Esophagus squamous epithelium (tissue), 5 donors: ENCODE data around the gene SERPINA6. TPM values are rescaled to one million over a fixed set of nuclear protein-coding genes. Genes with fewer than 3 reads are reported as not detected.
"Not testable (repeated sequence)": the region's sequence is repeated elsewhere in the genome, so short reads cannot be mapped to it uniquely, and the experiment has no call there.

Experiments
- DNase-seq: peaks from one replicate; lab custom pipeline; 2025; lab: John Stamatoyannopoulos, UW
- H3K27ac ChIP-seq, 4 donors: fragments of 200-600 bp; sonication (generic); one replicate each; pipeline ENCODE4 v1.5.1; 2016 to 2019; ENCODE audit warnings: mild to moderate bottlenecking in 1 of 4
- H3K27me3 ChIP-seq, 4 donors: fragments of 200-600 bp; sonication (generic); 1 replicate in 3 of 4; 2 replicates in 1 of 4; pipeline versions ENCODE4 v1.5.1 to v1.6.0; 2017 to 2021; ENCODE audit warnings: antibody characterized with exemption in 1 of 4
- H3K36me3 ChIP-seq, 3 donors: fragments of 200-600 bp; sonication (generic); one replicate each; pipeline ENCODE4 v1.5.1; 2016 to 2019
- H3K4me1 ChIP-seq, 3 donors: fragments of 200-600 bp; sonication (generic); one replicate each; pipeline ENCODE4 v1.5.1; 2017 to 2019
- H3K4me3 ChIP-seq, 4 donors: fragments of 200-600 bp; sonication (generic); 1 replicate in 3 of 4; 2 replicates in 1 of 4; pipeline ENCODE4 v1.5.1; 2016 to 2019; ENCODE audit warnings: mild to moderate bottlenecking in 2 of 4, moderate library complexity in 1 of 4
- H3K9me3 ChIP-seq, 3 donors: fragments of 200-600 bp; sonication (generic); one replicate each; pipeline ENCODE4 v1.5.1; 2016 to 2019
- POLR2A ChIP-seq, 4 donors: fragments of 450-650 bp; IDR thresholded peaks; one replicate each; pipeline ENCODE4 v1.6.1; 2017; ENCODE audit warnings: antibody characterized with exemption in 4 of 4, mild to moderate bottlenecking in 4 of 4, moderate library complexity in 3 of 4
- WGBS, 2 donors: methylation state at CpG; one replicate each; pipeline ENCODE4 v1.1.5; 2018; 5-methylcytosine and 5-hydroxymethylcytosine counted together
- intact Hi-C: fragments of 100-400 bp; cut with DNase I; formaldehyde crosslinking; loops from one replicate; pipeline ENCODE4 v1.15.0; 2022
- total RNA-seq, 4 donors: library from RNA; depleted of rRNA; stranded (reverse); fragments of >200 nt; gene quantifications; one replicate each; pipeline ENCODE4 v1.1.0, GENCODE V29; 2016
- TF ChIP-seq, protein P1 (sequence below), 6 experiments: fragments of 450-650 bp in 4 of 6; fragments of 200-600 bp in 2 of 6; sonication (generic) in 2 of 6; IDR thresholded peaks; one replicate each; pipeline ENCODE4 v1.5.1; 2016 to 2019; ENCODE audit warnings: antibody characterized with exemption in 6 of 6, mild to moderate bottlenecking in 4 of 6, moderate library complexity in 4 of 6
- donor health status: DM: yes; HTN: yes; CAD: no.

Gene SERPINA6
- total RNA-seq, 4 donors from 2014 or later: not detected

DNA sequence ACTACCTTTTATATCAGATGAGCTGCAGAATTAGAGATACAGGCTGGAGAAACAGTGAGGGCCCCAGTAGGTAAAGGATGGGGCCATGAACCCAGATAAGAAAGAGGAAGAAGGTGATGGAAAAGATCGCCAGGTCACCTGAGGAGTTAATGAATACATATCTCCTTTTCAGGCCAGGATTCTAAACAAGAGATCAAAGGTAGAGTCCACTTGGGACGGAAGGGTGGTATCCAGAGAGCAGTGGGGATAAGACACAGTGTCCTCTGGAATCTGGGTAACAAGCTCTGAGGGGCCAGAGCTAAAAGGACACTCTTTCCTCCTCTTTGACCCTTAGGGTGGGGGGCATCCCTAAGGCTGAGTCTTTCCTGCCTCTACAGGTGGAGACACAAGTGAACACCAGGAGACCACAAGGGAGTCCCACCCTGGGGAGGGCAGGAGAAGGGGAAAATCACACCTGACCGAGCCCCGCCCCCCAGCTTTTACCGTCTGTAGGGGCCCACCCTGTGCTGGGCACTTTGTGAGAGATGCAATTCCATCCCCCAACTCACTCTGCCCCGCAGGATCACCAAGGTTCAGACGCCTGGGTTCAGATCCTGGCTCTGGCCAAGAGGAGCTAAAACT lies 37.9 kb upstream of the SERPINA6 start:
- no peaks in the 10 kb centered on the region for H3K9me3 ChIP-seq
- no peaks in the 10 kb centered on the region for H3K36me3 ChIP-seq
- peaks cover 0 to 8% (median 0%) of the 10 kb centered on the region in 4 donors for H3K27me3 ChIP-seq
- WGBS, 2 donors: 55 to 62% methylated on average over 2 of the region's 7 CpGs
- no peak overlapping the region for H3K4me3 ChIP-seq
- no peaks in the 10 kb centered on the region for H3K4me1 ChIP-seq
- intact Hi-C loops: no loop called here
- no peak overlapping the region for H3K27ac ChIP-seq
- TF ChIP-seq POLR2A (IDR thresholded peaks at IDR 0.05): no peak
- TF ChIP-seq, protein P1, sequence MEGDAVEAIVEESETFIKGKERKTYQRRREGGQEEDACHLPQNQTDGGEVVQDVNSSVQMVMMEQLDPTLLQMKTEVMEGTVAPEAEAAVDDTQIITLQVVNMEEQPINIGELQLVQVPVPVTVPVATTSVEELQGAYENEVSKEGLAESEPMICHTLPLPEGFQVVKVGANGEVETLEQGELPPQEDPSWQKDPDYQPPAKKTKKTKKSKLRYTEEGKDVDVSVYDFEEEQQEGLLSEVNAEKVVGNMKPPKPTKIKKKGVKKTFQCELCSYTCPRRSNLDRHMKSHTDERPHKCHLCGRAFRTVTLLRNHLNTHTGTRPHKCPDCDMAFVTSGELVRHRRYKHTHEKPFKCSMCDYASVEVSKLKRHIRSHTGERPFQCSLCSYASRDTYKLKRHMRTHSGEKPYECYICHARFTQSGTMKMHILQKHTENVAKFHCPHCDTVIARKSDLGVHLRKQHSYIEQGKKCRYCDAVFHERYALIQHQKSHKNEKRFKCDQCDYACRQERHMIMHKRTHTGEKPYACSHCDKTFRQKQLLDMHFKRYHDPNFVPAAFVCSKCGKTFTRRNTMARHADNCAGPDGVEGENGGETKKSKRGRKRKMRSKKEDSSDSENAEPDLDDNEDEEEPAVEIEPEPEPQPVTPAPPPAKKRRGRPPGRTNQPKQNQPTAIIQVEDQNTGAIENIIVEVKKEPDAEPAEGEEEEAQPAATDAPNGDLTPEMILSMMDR (IDR thresholded peaks at IDR 0.05): no peak
- DNase-seq: no peak

DNA sequence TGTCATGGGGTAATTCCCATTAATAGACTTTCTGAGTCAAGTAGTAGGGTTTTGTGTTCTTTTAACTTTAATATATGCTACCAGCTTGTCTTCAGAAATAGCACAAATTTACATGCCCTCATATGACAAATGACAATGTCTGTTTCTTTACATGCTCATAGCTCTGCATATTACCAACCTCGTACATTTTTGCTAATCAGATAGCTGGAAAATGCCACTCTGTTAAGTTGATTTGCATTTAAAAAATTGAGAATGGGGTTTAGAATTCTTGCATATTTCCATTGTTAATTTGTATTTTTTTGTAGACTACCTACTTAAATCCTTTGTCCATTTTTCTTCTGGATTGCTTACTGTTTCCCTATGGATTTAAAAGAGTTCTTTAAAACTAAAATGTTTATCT lies 34.0 kb upstream of the SERPINA6 start:
- Histone ChIP-seq H3K27ac (no peak overlapping the region), H3K36me3 (no peaks in the 10 kb centered on the region), H3K9me3 (no peaks in the 10 kb centered on the region), H3K4me3 (no peak overlapping the region), H3K4me1 (no peaks in the 10 kb centered on the region), H3K27me3 (peaks cover 0 to 8% (median 0%) of the 10 kb centered on the region in 4 donors)
- no peak for TF ChIP-seq POLR2A (IDR thresholded peaks at IDR 0.05)
- TF ChIP-seq, protein P1 (IDR thresholded peaks at IDR 0.05): no peak
- DNase-seq: no peak
- WGBS, 2 donors: 52 to 54% methylated on average over 1 of the region's 1 CpG
- intact Hi-C loops: no loop called here

- H3K9me3 ChIP-seq: no peaks in the 10 kb centered on the region
- H3K27me3 ChIP-seq: peaks cover 0 to 8% (median 0%) of the 10 kb centered on the region in 4 donors
- no peaks in the 10 kb centered on the region for H3K36me3 ChIP-seq
- H3K4me3 ChIP-seq: no peak overlapping the region
- no peak overlapping the region for H3K27ac ChIP-seq
- DNase-seq: no peak
- WGBS, 2 donors: 68 to 77% methylated on average over 5 of the region's 5 CpGs
- intact Hi-C loops: no loop called here
- no peaks in the 10 kb centered on the region for H3K4me1 ChIP-seq
- no peak for TF ChIP-seq POLR2A (IDR thresholded peaks at IDR 0.05)
- TF ChIP-seq, protein P1 (IDR thresholded peaks at IDR 0.05): no peak
Observed at GRCh38 chr14:94356379-94357056, 33.4 kb upstream of the SERPINA6 start.

DNA sequence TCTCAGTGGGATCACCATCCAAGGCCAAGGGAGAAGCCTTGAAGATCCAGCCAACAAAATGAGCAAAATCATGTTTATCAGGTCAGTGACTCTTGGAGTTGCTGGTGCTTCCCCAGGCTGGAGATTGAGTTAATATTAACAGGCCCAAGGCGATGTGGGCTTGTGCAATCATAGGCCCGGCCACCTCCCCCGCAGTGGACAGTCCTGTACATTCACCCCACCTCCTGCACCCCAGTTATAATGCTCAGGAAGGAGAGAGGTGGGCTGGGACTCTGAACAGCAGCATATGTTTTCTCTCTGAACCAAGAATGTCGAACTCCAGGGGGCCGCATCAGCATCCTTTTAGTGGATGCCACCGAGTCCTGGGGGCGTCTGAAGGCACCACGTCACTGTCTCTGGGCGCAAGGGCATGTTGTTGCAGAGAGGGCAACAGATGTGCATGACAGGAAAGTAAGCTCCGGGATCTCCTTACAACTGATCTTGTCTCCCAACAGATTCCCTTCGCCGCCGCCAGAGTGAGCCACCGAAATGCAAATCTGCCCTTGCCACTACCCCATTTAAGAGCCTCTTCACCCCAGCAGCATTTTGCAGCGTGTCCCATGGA lies 32.2 kb upstream of the SERPINA6 start:
- Histone ChIP-seq H3K4me1 (no peaks in the 10 kb centered on the region), H3K9me3 (no peaks in the 10 kb centered on the region), H3K27me3 (peaks cover 0 to 8% (median 0%) of the 10 kb centered on the region in 4 donors), H3K4me3 (no peak overlapping the region), H3K27ac (no peak overlapping the region), H3K36me3 (no peaks in the 10 kb centered on the region)
- DNase-seq: no peak
- 18 to 28% methylated on average over 4 to 12 of the region's 15 CpGs for WGBS, 2 donors
- TF ChIP-seq POLR2A (IDR thresholded peaks at IDR 0.05): no peak
- TF ChIP-seq, protein P1 (IDR thresholded peaks at IDR 0.05): peak in 5 of 6 experiments; percentile 24 to 44 (median 32)
- intact Hi-C loops: no loop called here

DNA sequence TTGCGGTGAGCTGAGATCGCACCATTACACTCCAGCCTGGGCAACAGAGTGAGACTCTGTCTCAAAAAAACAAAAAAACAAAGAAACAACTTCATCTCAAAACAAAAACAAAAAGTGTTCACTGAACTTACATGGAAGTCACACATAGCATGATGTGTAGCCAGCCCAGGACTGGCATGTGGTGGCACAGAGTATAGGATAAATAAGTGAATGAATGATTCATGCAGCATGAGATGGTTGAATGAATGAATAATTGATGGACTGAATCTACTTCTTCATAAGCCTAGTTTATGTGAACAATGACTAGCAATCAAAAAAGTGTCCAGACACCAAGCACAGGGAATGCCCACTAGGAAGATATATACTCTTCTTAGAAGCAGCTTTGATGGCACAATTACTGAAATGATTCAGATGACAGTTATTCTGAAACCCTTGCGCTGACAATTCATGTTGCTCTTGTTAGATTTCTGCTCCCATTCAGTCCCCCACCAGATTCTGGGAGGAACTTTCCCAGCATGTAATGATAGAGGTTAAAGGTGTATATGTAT lies 31.6 kb upstream of the SERPINA6 start:
- Histone ChIP-seq H3K27ac (no peak overlapping the region), H3K9me3 (no peaks in the 10 kb centered on the region), H3K36me3 (no peaks in the 10 kb centered on the region), H3K27me3 (peaks cover 0 to 10% (median 0%) of the 10 kb centered on the region in 4 donors), H3K4me3 (no peak overlapping the region), H3K4me1 (no peaks in the 10 kb centered on the region)
- 83 to 92% methylated on average over 3 of the region's 3 CpGs for WGBS, 2 donors
- no peak for TF ChIP-seq POLR2A (IDR thresholded peaks at IDR 0.05)
- TF ChIP-seq, protein P1 (IDR thresholded peaks at IDR 0.05): no peak
- intact Hi-C loops: no loop called here
- DNase-seq: no peak

GRCh38 chr14:94354190-94354589 lies 31.1 kb upstream of the SERPINA6 start:
- 33 to 54% methylated on average over 8 of the region's 8 CpGs for WGBS, 2 donors
- H3K36me3 ChIP-seq, intact Hi-C loops, DNase-seq, H3K4me1 ChIP-seq, H3K27ac ChIP-seq, H3K4me3 ChIP-seq, H3K9me3 ChIP-seq: not testable (repeated sequence)
- H3K27me3 ChIP-seq: peaks cover 0 to 15% (median 0%) of the 10 kb centered on the region in 4 donors
